ENCODE measurements around the gene ARID4A.

- TF ChIP-seq YY1 (IDR thresholded peaks at IDR 0.05; ENCODE audit: low read depth, low read length): no peak
- TF ChIP-seq NFYB (IDR thresholded peaks at IDR 0.05; ENCODE audit: insufficient read depth, low read depth, low read length): no peak
- TF ChIP-seq CTCF (IDR thresholded peaks at IDR 0.05 in 2 of 3, conservative IDR thresholded peaks at IDR 0.05 in 1 of 3; ENCODE audit: control insufficient read depth in 2 of 3, extremely low read depth in 1 of 3, insufficient read depth in 1 of 3, low read depth in 3 of 3, low read length in 3 of 3): no peak
These were observed 7.4 kb downstream of the ARID4A start for GRCh38 chr14:58305730-58306129.
